Uterus (tissue), 2 donors: ENCODE measurements around the gene SMARCD2.

Experiments
- POLR2A ChIP-seq, 2 donors: fragments of 450-650 bp; IDR thresholded peaks; one replicate each; pipeline ENCODE4 v1.6.1; 2016; ENCODE audit warnings: antibody characterized with exemption in 2 of 2, mild to moderate bottlenecking in 1 of 2, moderate library complexity in 1 of 2
- TF ChIP-seq, protein P1 (sequence below), 4 experiments: fragments of 200-600 bp in 2 of 4; fragments of 450-650 bp in 2 of 4; sonication (generic) in 2 of 4; IDR thresholded peaks; one replicate each; pipeline ENCODE4 v1.5.1; 2016 to 2019; ENCODE audit warnings: antibody characterized with exemption in 4 of 4, mild to moderate bottlenecking in 2 of 4, moderate library complexity in 1 of 4

DNA sequence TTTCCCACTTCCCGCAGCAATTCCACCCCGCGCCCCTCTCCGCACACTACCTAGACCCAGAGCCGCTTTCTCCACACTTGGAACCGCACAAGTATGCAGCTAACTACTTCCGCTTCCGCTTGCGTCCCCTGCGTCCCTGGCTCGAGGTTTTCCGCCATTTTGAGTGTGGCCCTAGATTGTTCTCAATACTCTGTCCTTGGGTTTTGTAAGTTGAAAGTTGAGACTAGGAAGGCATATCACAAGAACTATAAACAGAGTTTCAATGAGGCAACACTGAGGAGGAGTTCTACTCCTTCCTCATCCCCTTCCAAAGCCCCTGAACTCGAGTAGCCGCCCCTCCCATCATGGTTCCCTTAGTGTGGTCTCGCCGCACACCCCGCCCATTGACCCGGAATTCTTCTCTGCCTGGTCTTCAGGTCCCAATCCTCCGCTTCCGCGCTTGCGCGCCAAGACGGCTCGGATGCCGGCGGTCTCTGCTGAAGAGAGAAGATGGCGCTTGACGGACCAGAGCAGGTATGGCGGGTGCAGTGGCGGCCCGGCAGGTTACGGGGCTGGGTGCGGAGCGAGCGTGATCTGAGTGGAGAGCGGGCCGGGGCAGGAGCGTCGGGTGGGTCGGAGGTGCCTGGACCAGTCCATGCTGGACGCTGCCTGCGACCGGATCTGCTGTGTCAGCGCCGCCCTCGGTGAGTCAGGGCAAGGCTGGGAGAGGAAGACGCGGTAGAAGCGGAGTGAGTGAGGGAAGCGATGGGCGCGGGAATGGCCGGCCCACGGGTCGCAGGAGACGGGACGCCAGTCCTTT lies 15.3 kb downstream of the SMARCD2 start, which contains the start of the genes FTSJ3 and PSMC5:
- TF ChIP-seq, protein P1, sequence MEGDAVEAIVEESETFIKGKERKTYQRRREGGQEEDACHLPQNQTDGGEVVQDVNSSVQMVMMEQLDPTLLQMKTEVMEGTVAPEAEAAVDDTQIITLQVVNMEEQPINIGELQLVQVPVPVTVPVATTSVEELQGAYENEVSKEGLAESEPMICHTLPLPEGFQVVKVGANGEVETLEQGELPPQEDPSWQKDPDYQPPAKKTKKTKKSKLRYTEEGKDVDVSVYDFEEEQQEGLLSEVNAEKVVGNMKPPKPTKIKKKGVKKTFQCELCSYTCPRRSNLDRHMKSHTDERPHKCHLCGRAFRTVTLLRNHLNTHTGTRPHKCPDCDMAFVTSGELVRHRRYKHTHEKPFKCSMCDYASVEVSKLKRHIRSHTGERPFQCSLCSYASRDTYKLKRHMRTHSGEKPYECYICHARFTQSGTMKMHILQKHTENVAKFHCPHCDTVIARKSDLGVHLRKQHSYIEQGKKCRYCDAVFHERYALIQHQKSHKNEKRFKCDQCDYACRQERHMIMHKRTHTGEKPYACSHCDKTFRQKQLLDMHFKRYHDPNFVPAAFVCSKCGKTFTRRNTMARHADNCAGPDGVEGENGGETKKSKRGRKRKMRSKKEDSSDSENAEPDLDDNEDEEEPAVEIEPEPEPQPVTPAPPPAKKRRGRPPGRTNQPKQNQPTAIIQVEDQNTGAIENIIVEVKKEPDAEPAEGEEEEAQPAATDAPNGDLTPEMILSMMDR (IDR thresholded peaks at IDR 0.05) = peak; percentile 23 to 58 (median 34)
- TF ChIP-seq POLR2A (IDR thresholded peaks at IDR 0.05) = peak; percentile 54 to 79
